ENCODE results near the gene KRT15.

The KRT15 gene

DNA sequence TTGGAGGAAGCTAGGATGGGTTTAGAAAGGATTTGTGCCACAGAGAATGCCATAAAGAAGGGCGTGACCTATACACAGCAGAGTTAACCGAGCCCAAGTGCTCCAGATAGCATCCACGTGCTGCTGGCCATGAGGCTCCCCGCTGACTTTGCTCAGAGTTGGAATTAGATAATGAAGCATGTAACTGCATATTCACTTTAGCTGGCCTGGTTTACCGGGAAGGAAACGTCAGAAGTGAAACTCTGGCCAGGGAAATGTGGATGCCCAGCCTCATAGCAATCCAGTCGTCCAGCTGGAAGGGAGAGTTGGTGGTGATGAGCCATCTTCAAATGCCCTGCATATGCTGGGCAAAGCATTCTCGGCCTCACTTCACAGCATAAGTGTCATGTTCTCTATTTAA lies 43.8 kb downstream of the KRT15 start:
- TF ChIP-seq SIN3A (IDR thresholded peaks at IDR 0.05; ENCODE audit: borderline replicate concordance, insufficient read depth, low read length) = no peak
- TF ChIP-seq, protein P1, sequence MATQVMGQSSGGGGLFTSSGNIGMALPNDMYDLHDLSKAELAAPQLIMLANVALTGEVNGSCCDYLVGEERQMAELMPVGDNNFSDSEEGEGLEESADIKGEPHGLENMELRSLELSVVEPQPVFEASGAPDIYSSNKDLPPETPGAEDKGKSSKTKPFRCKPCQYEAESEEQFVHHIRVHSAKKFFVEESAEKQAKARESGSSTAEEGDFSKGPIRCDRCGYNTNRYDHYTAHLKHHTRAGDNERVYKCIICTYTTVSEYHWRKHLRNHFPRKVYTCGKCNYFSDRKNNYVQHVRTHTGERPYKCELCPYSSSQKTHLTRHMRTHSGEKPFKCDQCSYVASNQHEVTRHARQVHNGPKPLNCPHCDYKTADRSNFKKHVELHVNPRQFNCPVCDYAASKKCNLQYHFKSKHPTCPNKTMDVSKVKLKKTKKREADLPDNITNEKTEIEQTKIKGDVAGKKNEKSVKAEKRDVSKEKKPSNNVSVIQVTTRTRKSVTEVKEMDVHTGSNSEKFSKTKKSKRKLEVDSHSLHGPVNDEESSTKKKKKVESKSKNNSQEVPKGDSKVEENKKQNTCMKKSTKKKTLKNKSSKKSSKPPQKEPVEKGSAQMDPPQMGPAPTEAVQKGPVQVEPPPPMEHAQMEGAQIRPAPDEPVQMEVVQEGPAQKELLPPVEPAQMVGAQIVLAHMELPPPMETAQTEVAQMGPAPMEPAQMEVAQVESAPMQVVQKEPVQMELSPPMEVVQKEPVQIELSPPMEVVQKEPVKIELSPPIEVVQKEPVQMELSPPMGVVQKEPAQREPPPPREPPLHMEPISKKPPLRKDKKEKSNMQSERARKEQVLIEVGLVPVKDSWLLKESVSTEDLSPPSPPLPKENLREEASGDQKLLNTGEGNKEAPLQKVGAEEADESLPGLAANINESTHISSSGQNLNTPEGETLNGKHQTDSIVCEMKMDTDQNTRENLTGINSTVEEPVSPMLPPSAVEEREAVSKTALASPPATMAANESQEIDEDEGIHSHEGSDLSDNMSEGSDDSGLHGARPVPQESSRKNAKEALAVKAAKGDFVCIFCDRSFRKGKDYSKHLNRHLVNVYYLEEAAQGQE (IDR thresholded peaks at IDR 0.05; ENCODE audit: insufficient read depth in 1 of 2, low read depth in 2 of 2, low read length in 2 of 2) = no peak
- TF ChIP-seq TAF1 (IDR thresholded peaks at IDR 0.05; ENCODE audit: borderline replicate concordance, insufficient read depth, low read length) = no peak
- no peak for TF ChIP-seq FOXP2 (optimal IDR thresholded peaks at IDR 0.05; ENCODE audit: borderline replicate concordance, extremely low read depth, extremely low read length, insufficient read depth)
- TF ChIP-seq POLR2AphosphoS5 (IDR thresholded peaks at IDR 0.05; ENCODE audit: low read depth, low read length) = no peak

GRCh38 chr17:41468346-41468745 lies 50.3 kb downstream of the KRT15 start:
- TF ChIP-seq FOXP2 (optimal IDR thresholded peaks at IDR 0.05; ENCODE audit: borderline replicate concordance, extremely low read depth, extremely low read length, insufficient read depth) = no peak
- TF ChIP-seq, protein P1 (IDR thresholded peaks at IDR 0.05; ENCODE audit: insufficient read depth in 1 of 2, low read depth in 2 of 2, low read length in 2 of 2) = no peak
- TF ChIP-seq SIN3A (IDR thresholded peaks at IDR 0.05; ENCODE audit: borderline replicate concordance, insufficient read depth, low read length) = no peak
- no peak for TF ChIP-seq TAF1 (IDR thresholded peaks at IDR 0.05; ENCODE audit: borderline replicate concordance, insufficient read depth, low read length)
- no peak for TF ChIP-seq POLR2AphosphoS5 (IDR thresholded peaks at IDR 0.05; ENCODE audit: low read depth, low read length)

- TF ChIP-seq TAF1 (IDR thresholded peaks at IDR 0.05; ENCODE audit: borderline replicate concordance, insufficient read depth, low read length) (no peak), FOXP2 (optimal IDR thresholded peaks at IDR 0.05; ENCODE audit: borderline replicate concordance, extremely low read depth, extremely low read length, insufficient read depth) (no peak), SIN3A (IDR thresholded peaks at IDR 0.05; ENCODE audit: borderline replicate concordance, insufficient read depth, low read length) (no peak), POLR2AphosphoS5 (IDR thresholded peaks at IDR 0.05; ENCODE audit: low read depth, low read length) (no peak)
- TF ChIP-seq, protein P1 (IDR thresholded peaks at IDR 0.05; ENCODE audit: insufficient read depth in 1 of 2, low read depth in 2 of 2, low read length in 2 of 2) = no peak
These were observed 51.1 kb downstream of the KRT15 start for GRCh38 chr17:41467561-41467960.

- TF ChIP-seq, protein P1 (IDR thresholded peaks at IDR 0.05; ENCODE audit: insufficient read depth in 1 of 2, low read depth in 2 of 2, low read length in 2 of 2) = no peak
- TF ChIP-seq TAF1 (IDR thresholded peaks at IDR 0.05; ENCODE audit: borderline replicate concordance, insufficient read depth, low read length) = no peak
- no peak for TF ChIP-seq SIN3A (IDR thresholded peaks at IDR 0.05; ENCODE audit: borderline replicate concordance, insufficient read depth, low read length)
- no peak for TF ChIP-seq POLR2AphosphoS5 (IDR thresholded peaks at IDR 0.05; ENCODE audit: low read depth, low read length)
- TF ChIP-seq FOXP2 (optimal IDR thresholded peaks at IDR 0.05; ENCODE audit: borderline replicate concordance, extremely low read depth, extremely low read length, insufficient read depth) = no peak
These were observed 51.7 kb downstream of the KRT15 start, which contains the start of gene KRT32 for GRCh38 chr17:41466988-41467387. KRT32 (minus strand) TSS chr17:41467386; CDS start chr17:41467325, 61 bp downstream.

GRCh38 chr17:41464682-41465081 lies 54.0 kb downstream of the KRT15 start:
- TF ChIP-seq FOXP2 (optimal IDR thresholded peaks at IDR 0.05; ENCODE audit: borderline replicate concordance, extremely low read depth, extremely low read length, insufficient read depth) (no peak), POLR2AphosphoS5 (IDR thresholded peaks at IDR 0.05; ENCODE audit: low read depth, low read length) (no peak), SIN3A (IDR thresholded peaks at IDR 0.05; ENCODE audit: borderline replicate concordance, insufficient read depth, low read length) (no peak), TAF1 (IDR thresholded peaks at IDR 0.05; ENCODE audit: borderline replicate concordance, insufficient read depth, low read length) (no peak)
- TF ChIP-seq, protein P1 (IDR thresholded peaks at IDR 0.05; ENCODE audit: insufficient read depth in 1 of 2, low read depth in 2 of 2, low read length in 2 of 2) = no peak

Measured in PFSK-1 (cell line).